GM21526 (cell line): ENCODE results near the gene PACSIN1.

Source experiments
- ATAC-seq: cut with Tn5 transposase; IDR thresholded peaks from one replicate; pipeline ENCODE4 v1.9.1; 2021; ENCODE audit warnings: moderate library complexity; ENCODE audit not compliant: unreplicated experiment, low FRiP score

PACSIN1 gene, protein sequence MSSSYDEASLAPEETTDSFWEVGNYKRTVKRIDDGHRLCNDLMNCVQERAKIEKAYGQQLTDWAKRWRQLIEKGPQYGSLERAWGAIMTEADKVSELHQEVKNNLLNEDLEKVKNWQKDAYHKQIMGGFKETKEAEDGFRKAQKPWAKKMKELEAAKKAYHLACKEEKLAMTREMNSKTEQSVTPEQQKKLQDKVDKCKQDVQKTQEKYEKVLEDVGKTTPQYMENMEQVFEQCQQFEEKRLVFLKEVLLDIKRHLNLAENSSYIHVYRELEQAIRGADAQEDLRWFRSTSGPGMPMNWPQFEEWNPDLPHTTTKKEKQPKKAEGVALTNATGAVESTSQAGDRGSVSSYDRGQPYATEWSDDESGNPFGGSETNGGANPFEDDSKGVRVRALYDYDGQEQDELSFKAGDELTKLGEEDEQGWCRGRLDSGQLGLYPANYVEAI

DNA sequence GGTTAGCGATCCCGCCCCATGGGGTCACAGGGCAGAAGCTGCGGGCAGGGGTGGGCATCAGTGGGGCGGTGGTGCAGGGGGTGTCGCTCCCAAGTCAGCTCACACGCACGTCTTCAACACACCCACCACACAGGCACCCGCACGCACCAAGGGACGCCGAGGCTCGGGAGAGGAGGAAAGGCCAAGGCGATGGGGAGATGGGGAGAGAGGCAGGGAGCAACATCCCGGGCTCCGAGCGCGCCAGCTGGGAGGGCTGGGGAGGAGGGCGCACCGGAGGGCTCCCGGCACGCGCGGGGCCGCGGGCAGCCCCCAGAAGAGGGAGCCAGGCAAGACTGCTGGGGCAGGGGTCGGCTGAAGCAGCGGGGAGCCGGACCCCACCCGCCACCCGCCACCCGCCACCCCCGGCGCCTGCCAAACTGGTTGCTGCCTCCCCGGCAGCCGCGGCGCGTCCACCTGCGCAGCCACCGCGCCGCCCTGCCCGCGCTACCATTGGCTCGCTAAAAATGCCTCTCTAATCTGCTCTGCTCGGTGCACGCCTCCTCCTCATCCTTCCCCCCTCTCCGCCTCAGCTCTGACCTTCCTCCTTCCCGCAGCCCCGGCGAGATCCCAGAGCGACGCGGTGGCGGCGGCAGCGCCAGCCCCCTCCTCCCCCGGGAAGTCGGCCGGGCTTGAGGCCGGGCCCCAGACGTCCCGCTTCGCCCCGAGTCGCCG is at the start of gene PACSIN1:
Gene PACSIN1, plus strand, starts transcription at position 546 of the 711 bp plus-strand sequence. CDS start 60,230 bp downstream, outside the sequence.
- no peak for ATAC-seq

DNA sequence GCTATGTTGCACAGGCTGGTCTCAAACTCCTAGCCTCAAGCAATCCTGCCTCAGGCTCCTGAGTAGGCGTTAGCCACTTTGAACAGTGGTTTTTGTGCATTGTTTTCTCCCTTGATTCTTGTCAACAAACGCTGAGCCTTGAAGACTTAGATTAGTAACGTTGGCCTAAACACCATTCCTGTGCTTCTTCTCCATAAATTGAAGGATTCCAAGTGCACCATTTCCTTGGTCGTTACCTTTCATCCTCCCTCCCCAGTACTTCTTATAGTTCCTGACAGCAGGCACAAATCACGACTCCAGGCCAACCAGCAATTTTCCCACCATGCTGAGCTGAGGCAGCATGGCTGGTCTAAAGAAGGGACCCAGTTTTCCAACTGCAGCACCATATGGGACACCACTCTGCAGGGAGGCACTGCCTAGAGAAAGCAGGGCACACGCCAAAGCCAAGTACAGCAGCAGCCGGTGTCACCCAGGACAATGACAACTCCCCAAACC is 49.0 kb upstream of the PACSIN1 start:
- no peak for ATAC-seq

DNA sequence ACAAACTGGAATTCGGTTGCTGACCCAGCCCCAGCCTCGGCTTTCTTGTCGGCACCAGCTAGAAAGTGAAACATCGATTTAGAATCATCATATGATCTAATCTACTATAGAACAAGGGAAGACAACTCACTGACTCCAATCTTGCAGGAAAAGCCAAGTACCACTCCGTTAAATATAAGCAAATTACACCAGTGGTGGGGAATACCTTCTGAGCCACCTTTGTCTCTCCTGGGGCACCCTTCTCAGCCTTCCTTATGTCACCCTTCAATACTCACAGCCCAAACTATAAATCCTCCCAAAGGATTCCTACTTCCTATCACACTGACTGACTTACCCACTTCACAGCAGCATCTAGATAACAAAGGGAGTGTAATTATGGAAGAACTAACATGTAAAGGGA is 47.5 kb upstream of the PACSIN1 start:
- no peak for ATAC-seq

DNA sequence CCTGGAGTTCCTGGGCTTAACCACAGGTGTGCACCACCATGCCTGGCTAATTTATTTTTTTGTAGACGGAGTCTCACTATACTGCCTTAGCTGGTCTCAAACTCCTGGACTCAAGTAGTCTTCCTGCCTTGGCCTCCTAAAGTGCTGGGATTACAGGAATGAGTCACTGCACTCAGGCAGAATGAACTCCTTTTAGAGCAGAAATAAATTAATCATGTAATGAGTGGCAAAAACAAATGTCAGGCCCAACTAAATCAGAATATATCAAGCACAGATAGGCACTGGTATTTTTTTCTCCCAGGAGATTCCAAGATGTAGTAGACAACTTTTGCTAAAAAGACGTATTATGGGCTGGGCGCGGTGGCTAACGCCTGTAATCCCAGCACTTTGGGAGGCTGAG is 42.6 kb upstream of the PACSIN1 start:
- ATAC-seq = no peak

DNA sequence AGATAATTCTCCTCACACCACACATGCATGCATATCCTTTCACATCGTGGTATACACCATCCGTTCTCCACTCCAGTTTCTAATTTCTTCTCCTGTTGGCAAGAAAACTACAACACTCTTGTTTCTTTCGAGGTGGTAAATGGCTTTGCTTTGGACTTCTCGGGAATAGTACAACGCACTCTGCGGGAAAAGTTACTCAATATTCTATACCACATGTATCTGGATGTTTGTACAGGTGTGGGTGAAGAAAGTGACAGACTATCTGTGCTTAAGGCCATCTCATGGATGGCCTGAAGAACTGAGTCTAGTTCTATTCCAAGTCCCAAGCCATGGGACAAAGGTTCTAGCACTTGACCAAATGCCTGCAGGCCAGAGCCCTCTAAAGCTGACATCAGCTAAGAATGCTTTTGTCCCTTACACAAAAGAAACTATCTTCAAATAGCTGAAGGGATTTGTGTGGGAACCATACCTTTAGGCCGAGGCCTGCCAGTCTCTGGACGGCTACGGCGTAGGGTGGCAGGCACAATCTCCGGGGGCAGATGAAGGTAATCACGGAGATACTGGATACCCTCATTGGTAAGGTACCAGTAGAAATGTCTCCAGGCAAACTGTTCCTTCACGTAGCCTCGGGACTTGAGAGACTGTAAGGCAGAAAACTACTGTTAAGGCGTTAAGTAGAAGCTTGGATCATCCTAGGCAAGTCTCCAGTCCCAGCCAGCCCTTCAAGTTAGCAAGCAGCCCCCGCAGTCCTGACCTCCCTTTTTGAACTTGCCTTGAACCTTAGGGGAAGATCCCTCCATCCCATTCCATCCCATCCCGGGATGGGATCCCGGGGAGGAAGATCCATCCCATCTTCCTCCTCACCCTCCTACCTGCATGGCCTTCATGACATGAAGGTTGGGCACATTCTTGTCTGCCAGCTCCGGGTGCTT is 41.4 kb upstream of the PACSIN1 start:
- no peak for ATAC-seq

DNA sequence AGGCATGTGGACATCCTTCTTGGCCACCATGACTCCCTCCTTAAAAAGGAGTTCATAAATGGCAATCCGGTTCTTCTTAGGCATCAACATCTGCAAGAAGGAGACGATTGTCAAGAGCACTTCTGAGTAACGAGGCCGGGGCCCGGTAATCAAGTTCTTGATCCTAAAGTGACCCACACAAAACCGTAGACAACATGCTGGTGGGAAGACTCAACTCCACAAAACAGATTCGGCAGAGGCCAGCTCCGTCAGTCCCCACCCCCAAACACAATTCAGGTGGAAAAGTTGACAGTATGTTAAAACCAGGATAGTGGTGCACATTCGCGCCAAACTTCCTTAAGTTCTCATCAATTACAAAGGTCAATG is 40.8 kb upstream of the PACSIN1 start:
- ATAC-seq = no peak

DNA sequence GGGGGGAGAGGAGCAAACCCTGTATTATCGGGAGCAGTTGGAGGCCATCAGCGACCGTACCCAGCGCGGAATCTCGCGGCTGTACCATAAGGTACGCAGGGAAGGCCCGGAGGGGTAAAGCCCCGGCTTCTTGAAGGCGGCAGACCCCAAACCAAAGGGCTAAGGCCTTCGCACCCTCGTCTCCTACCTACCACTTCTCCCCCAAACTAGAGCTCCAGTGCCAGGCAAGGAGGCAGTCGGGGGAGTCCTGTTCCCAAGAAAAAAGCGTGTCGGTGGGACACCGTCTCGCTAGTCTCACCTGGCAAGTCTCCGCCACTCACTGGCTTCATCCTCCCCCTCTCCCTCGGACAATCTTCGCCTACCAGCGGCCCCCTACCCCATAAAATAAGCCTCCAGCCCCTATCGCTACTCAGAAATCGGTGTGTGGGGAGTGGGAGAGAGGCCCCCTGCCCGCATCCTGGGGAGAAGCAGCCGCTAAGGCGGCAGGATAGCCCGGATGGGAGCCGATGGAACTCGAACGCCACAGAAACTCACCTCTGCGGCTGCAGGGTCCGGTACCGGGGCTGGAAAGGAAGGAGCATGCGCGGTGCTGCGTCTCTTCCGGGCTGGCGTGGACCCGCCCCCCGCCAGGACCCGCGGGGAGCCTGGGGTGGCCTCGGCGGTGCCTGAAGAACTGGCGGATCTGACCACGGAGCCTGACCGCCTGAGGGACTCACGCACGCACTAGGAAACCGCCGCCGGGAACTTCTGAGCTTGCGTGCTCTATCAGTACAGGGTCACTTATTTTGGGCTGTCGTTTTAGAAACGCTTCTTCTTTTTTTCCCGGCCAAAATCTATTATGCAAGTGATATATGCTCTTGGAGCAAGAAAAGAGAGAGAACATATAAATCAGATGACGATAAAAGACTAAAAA is 40.1 kb upstream of the PACSIN1 start, which contains the start of gene RPS10:
Gene RPS10, minus strand, starts transcription at position 572 of the 913 bp plus-strand sequence. CDS start 848 bp downstream, outside the sequence.
- peak; percentile 80 for ATAC-seq

DNA sequence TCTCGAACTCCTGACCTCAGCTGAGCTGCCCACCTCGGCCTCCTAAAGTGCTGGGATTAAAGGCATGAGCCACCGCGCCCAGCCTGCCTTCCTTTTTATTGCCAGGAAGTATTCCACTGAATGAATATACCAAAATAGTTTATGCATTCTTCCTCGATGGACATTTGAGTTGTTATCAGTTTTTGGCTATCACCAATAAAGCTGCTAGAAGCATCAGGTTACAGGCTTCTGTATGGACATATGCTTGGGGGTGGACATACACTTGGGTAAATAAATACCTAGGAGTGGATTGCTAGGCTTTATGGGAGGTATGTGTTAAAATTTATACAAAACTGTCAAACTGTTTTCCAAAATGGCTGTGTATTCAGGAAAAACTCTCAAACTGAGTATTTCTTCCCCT is 30.0 kb upstream of the PACSIN1 start:
- no peak for ATAC-seq

DNA sequence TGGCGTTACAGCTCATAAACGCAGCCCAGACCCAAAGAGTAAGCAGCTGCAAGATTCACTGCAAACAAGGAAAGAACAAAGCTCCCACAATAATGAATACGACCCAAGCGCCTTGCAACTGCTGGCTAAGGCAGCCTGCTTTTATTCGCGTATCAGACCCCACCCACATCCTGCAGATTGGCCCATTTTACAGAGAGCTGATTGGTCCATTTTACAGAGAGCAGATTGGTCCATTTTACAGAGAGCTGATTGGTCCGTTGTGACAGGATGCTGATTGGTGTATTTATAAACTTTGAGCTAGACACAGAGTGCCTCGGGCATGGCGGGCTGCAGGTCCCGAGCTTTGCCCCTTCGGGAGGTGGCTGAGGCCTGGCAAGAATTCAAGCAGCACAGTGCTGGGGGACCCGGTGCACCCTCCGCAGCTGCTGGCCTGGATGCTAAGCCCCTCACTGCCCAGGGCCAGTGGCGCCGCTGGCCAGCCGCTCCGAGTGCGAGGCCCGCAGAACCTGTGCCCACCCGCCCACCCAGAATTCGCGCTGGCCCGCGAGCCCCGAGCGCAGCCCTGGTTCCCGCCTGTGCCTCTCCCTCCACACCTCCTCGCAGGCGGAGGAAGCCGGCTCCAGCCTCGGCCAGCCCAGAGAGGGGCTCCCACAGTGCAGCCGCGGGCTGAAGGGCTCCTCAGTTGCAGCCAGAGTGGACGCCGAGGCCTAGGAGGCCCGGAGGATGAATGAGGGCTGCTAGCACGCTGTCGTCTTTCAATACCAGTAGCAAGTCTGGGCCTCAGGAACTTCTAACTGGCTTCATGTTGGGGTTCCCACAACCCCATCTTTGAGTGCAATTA is 28.9 kb upstream of the PACSIN1 start:
- ATAC-seq = no peak

DNA sequence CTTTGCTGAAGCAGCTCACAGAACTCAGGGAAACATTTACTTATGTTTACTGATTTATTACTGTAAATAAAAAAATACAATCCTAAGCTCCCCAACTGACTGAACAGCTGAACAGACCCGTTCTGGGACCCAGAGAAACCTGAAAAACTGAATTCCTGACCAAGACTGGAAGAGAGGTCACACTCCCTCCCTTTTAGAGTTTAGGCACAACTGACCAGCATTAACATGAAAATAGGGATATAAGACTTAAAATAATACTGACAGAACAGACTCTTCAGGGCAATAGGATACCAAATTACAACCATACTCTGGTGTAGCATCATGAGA is 28.3 kb upstream of the PACSIN1 start:
- no peak for ATAC-seq

DNA sequence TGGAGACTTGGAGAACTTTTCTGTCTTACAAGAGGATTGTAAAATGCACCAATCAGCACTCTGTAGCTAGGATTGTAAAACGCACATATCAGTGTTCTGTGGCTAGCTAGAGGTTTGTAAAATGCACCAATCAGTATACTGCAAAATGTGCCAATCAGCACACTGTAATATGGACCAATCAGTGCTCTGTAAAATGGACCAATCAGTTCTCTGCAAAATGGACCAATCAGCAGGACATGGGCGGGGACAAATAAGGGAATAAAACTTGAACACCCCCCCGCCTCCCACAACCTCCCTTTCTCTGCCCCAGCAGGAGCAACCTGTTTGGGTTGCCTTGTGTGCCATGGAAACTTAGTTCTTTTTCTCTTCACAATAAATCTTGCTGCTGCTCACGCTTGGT is 27.2 kb upstream of the PACSIN1 start:
- no peak for ATAC-seq

DNA sequence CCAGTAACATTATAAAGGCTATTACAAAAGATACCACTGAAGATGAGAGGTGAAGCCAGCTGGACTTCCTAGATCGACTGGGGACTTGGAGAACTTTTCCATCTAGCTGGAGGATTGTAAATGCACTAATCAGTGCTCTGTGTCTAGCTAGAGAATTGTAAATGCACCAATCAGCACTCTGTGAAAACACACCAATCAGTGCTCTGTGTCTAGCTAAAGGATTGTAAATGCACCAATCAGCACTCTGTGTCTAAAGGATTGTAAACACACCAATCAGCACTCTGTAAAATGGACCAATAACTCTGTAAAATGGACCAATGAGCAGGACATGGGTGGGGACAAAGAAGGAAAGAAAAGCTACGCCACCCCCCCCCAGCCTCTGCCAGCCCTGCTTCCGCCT is 26.4 kb upstream of the PACSIN1 start:
- no peak for ATAC-seq

DNA sequence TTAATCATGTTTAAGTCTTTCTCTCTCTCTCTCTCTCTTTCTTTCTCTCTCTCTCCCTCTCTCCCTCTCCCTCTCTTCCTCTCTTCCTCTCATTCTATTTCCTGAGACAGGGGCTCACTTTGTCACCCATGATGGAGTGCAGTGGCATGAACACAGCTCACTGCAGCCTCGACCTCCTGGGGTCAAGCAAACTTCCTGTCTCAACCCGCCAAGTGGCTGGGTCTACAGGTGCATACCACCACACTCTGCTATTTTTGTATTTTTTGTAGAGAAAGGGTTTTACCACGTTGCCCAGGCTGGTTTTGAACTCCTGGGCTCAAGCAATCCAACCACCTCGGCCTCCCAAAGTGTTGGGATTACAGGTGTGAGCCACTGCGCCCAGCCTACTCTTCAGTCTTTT is 24.4 kb upstream of the PACSIN1 start:
- no peak for ATAC-seq

DNA sequence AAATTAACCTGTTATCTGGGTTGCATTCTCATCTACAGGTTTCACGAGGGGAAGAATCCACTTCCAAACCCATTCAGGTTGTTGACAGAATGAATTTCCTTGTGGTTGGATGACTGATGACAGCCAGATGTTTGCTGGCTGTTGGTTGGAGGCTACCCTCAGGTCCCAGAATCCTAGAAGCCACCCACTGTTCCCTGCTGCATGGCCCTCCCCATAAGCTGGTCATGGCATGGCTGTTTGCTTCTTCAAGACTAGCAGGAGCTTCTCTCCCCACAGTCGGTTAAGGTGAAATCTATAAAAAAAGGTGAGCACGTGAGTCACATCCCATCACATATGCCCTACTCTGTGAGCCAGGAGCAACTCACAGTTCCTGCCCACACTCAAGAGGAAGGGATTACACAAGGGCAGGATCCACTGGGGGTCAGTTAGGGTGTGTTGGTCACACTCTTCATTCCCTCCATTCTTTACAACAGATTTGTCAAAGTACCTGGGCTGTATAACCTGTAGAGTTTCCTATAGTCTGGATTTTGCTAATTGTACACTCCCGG is 20.5 kb upstream of the PACSIN1 start:
- no peak for ATAC-seq

DNA sequence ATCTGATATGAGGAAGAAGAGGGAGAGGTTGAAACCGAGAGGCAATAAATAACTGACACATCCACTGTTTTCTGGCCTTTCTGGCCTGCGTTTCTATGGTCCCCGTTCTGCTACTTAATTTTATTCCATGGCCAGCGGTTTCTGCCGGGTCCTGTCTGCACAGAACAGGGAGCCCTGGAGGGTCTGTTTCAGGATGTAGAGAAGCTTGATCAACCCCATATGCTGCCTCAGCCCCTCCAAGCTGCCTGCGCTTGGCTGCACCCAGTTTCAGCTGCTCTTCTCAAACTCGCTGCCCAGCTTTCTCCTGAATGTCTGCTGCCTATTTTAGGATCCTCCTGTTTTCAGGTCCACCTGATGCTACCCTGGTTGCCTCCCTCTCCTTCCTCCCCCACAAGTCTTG is 18.5 kb upstream of the PACSIN1 start:
- no peak for ATAC-seq

DNA sequence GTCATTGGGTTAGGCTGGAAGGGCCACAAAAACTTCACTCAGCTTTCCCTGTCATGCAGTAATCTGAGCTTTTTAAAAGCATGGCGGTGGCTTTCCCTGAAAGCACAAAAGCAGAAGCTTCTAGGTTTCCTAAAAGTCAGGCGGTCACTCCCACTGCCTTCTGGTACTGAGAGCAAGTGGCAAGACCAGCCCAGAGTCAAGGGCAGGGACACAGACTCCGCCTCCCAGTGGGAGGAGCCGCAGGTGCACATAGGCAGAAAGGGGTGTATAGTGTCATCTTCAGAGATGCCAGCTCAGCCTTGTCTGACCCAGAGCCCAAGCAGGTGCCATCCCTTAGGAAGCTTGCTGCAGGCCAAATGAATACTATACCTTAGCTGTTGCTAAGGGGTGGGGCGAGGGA is 18.0 kb upstream of the PACSIN1 start:
- no peak for ATAC-seq

DNA sequence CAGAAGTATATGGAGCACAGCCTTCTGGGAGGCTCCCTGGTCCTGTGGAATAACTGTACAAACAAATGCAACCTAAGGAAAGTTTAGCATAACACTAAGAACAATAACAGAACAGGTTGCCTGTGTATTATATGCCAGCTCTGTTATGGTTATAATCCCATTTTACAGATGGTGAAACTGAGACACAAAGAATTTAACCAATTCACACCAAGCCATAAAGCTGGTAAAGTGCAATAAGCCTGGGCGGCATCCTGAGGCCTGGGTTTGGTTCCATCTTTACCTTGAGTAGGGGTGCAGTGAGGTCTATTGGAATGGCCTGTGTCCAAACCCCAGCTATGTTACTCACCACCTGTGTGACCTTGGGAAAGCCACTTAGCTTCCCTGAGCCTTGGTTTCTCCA is 14.7 kb upstream of the PACSIN1 start:
- ATAC-seq = no peak

DNA sequence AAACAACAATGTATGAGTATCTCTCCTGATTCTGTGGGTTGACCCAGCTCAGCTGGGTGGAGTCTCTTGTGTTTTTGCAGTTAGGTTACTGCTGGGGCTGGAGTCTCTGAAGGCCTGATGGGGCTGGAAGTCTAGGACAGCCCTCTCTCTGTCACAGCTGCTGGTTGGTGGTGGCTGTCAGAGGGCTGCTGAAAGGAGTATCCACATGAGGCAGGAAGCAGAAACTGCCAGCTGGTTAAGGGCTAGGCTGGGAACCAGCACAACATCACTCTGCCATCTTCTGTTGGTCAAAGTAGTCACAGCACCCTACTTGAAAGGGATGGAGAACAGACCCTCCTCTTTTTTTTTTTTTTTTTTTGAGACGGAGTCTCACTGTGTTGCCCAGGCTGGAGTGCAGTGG is 10.0 kb upstream of the PACSIN1 start:
- no peak for ATAC-seq

DNA sequence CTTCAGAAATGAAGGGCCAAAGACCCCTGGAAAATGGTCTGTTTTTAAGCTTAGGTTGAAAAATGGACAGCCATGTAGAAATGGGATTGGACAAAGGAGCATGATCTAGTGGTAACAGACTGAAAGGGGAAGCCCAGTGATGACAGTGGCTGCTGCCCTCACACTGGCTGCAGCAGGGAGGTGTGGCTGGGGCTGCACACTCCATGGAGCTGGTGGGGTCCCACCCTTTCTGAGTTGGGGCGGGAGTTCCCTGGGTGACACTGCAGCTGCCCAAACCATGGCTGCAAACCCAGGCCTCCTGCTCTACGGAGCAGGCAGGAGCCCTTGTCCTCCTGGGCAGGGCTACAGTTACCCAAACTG is 8.5 kb upstream of the PACSIN1 start:
- ATAC-seq = no peak
